Body of pancreas (tissue), 4 donors: Measurements from ENCODE around the gene BCL2L15. TPM values are rescaled to one million over a fixed set of nuclear protein-coding genes. Genes with fewer than 3 reads are reported as not detected.

ENCODE experiments used
- ATAC-seq: fragments of 150-250 bp; one replicate; pipeline ENCODE4 v1.9.1; 2016
- DNase-seq, 4 donors: peaks; one replicate each; pipeline ENCODE4 v3.0.0-alpha.2; 2019
- H3K27ac ChIP-seq, 4 donors: fragments of 200-600 bp; sonication (generic); 1 replicate in 3 of 4; 2 replicates in 1 of 4; pipeline versions ENCODE4 v1.5.1 to v1.6.1; 2016 to 2019; ENCODE audit warnings: mild to moderate bottlenecking in 1 of 4, mixed read lengths in 1 of 4, moderate library complexity in 1 of 4
- H3K27me3 ChIP-seq, 2 donors: fragments of 200-600 bp; sonication (generic); one replicate each; pipeline ENCODE4 v1.6.0; 2016; ENCODE audit warnings: mild to moderate bottlenecking in 1 of 2
- H3K36me3 ChIP-seq, 2 donors: fragments of 200-600 bp; sonication (generic); replicated peaks in 1 of 2; 2 replicates each; pipeline ENCODE4 v1.5.1; 2016; ENCODE audit warnings: low read depth in 2 of 2; ENCODE audit not compliant: insufficient read depth in 1 of 2
- H3K4me1 ChIP-seq: fragments of 200-600 bp; sonication (generic); one replicate; pipeline ENCODE4 v1.6.0; 2016
- H3K4me3 ChIP-seq, 2 donors: fragments of 200-600 bp; sonication (generic); 1 replicate in 1 of 2; 2 replicates in 1 of 2; pipeline ENCODE4 v1.5.1; 2016 to 2019
- H3K9me3 ChIP-seq, 3 donors: fragments of 200-600 bp; sonication (generic); 1 replicate in 2 of 3; 2 replicates in 1 of 3; pipeline ENCODE4 v1.5.1; 2016
- POLR2A ChIP-seq, 3 donors: fragments of 450-650 bp; IDR thresholded peaks; one replicate each; pipeline ENCODE4 v1.6.1; 2016; ENCODE audit warnings: antibody characterized with exemption in 3 of 3, mild to moderate bottlenecking in 2 of 3
- WGBS, 2 donors: methylation state at CpG; one replicate each; pipeline ENCODE4 v1.1.5; 2017; 5-methylcytosine and 5-hydroxymethylcytosine counted together
- intact Hi-C: fragments of 100-400 bp; cut with DNase I; formaldehyde crosslinking; loops from one replicate; pipeline ENCODE4 v1.15.1; 2023
- total RNA-seq, 2 donors: library from RNA; depleted of rRNA; stranded (reverse); fragments of >200 nt; gene quantifications; one replicate each; pipeline ENCODE4 v1.1.0, GENCODE V29; 2016
- TF ChIP-seq, protein P1 (sequence below), 7 experiments: fragments of 450-650 bp in 4 of 7; fragments of 200-600 bp in 3 of 7; sonication (generic) in 3 of 7; IDR thresholded peaks; one replicate each; pipeline ENCODE4 v1.5.1; 2016 to 2019; ENCODE audit warnings: antibody characterized with exemption in 7 of 7

BCL2L15 gene
- total RNA-seq, 2 donors from 2014 or later, result 13.5 to 28.0 TPM

- H3K36me3 ChIP-seq, result no peaks in the 10 kb centered on the region
- ATAC-seq, result no peak
- TF ChIP-seq, protein P1, sequence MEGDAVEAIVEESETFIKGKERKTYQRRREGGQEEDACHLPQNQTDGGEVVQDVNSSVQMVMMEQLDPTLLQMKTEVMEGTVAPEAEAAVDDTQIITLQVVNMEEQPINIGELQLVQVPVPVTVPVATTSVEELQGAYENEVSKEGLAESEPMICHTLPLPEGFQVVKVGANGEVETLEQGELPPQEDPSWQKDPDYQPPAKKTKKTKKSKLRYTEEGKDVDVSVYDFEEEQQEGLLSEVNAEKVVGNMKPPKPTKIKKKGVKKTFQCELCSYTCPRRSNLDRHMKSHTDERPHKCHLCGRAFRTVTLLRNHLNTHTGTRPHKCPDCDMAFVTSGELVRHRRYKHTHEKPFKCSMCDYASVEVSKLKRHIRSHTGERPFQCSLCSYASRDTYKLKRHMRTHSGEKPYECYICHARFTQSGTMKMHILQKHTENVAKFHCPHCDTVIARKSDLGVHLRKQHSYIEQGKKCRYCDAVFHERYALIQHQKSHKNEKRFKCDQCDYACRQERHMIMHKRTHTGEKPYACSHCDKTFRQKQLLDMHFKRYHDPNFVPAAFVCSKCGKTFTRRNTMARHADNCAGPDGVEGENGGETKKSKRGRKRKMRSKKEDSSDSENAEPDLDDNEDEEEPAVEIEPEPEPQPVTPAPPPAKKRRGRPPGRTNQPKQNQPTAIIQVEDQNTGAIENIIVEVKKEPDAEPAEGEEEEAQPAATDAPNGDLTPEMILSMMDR (IDR thresholded peaks at IDR 0.05), result no peak
- no peak for TF ChIP-seq POLR2A (IDR thresholded peaks at IDR 0.05)
- intact Hi-C loops, result no loop called here
- H3K4me3 ChIP-seq, result no peak overlapping the region
- no peak for DNase-seq
- H3K27ac ChIP-seq, result no peak overlapping the region
- no peaks in the 10 kb centered on the region for H3K27me3 ChIP-seq
- no peaks in the 10 kb centered on the region for H3K9me3 ChIP-seq
- no peaks in the 10 kb centered on the region for H3K4me1 ChIP-seq
- WGBS, 2 donors, result 95% methylated on average over 4 of the region's 4 CpGs
These were observed 18.8 kb downstream of the BCL2L15 start for GRCh38 chr1:113868387-113869083.

DNA sequence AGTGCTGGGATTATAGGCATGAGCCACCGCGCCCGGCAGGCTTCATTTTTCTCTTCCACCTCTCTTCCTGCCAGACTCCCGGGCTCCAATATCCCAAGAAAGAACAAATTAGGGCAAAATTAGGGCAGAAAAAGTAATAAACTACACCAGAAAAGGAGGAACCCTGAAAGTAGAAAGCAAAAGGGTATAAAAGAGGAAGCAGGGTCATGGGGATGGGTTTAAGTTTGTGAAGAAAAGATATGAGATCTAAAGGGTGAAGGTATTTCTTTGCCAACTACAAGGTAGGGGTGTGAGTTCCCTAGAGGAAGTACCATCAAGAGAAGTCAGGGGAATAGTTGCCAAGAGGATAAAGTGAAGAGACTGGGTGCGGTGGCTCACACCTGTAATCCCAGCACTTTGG lies 25.7 kb downstream of the BCL2L15 start:
- H3K36me3 ChIP-seq, result no peaks in the 10 kb centered on the region
- WGBS, 2 donors, result 87 to 93% methylated on average over 5 of the region's 5 CpGs
- H3K9me3 ChIP-seq, result no peaks in the 10 kb centered on the region
- H3K27ac ChIP-seq, result no peak overlapping the region
- no peak for TF ChIP-seq POLR2A (IDR thresholded peaks at IDR 0.05)
- TF ChIP-seq, protein P1 (IDR thresholded peaks at IDR 0.05), result no peak
- ATAC-seq (no peak), DNase-seq (no peak)
- no peak overlapping the region for H3K4me3 ChIP-seq
- no peaks in the 10 kb centered on the region for H3K4me1 ChIP-seq
- no peaks in the 10 kb centered on the region for H3K27me3 ChIP-seq
- intact Hi-C loops, result no loop called here

GRCh38 chr1:113860891-113861290 lies 26.5 kb downstream of the BCL2L15 start:
- H3K9me3 ChIP-seq, result no peaks in the 10 kb centered on the region
- TF ChIP-seq, protein P1 (IDR thresholded peaks at IDR 0.05), result no peak
- no peak for TF ChIP-seq POLR2A (IDR thresholded peaks at IDR 0.05)
- no peaks in the 10 kb centered on the region for H3K4me1 ChIP-seq
- H3K4me3 ChIP-seq, result no peak overlapping the region
- no peak for ATAC-seq
- no peak overlapping the region for H3K27ac ChIP-seq
- WGBS, 2 donors, result 63 to 77% methylated on average over 3 of the region's 3 CpGs
- no peak for DNase-seq
- no peaks in the 10 kb centered on the region for H3K27me3 ChIP-seq
- no peaks in the 10 kb centered on the region for H3K36me3 ChIP-seq
- intact Hi-C loops, result no loop called here

- Histone ChIP-seq H3K9me3 (no peaks in the 10 kb centered on the region), H3K4me3 (no peak overlapping the region), H3K36me3 (no peaks in the 10 kb centered on the region), H3K27ac (no peak overlapping the region), H3K27me3 (no peaks in the 10 kb centered on the region), H3K4me1 (no peaks in the 10 kb centered on the region)
- no peak for TF ChIP-seq POLR2A (IDR thresholded peaks at IDR 0.05)
- TF ChIP-seq, protein P1 (IDR thresholded peaks at IDR 0.05), result no peak
- ATAC-seq (no peak), DNase-seq (no peak)
- WGBS, 2 donors, result 71 to 84% methylated on average over 3 of the region's 3 CpGs
- intact Hi-C loops, result no loop called here
These were observed 27.8 kb downstream of the BCL2L15 start for GRCh38 chr1:113859478-113860175.
